ENCODE results near the gene HOXC10.

DNA sequence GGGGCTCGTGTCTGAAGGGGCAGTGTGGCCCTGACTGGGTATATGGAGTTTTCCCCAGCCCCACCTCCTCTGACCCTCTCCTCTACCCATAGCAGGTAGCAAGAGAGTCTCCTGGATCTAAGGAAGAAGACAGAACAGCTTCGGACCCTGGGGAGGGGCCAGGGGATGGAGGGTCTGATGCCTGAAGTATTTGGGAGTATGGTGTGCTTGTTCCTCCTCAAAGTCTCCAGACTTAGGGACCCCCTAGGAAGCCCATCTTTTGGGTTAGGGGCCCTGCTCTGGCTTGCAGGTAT lies 23.3 kb downstream of the HOXC10 start:
- no peak for TF ChIP-seq POLR2A (IDR thresholded peaks at IDR 0.05)
- TF ChIP-seq EP300 (IDR thresholded peaks at IDR 0.05): no peak
- TF ChIP-seq POLR2AphosphoS5 (IDR thresholded peaks at IDR 0.05): no peak
- TF ChIP-seq CTCF (IDR thresholded peaks at IDR 0.05): no peak
